Right cardiac atrium (tissue), 5 donors: ENCODE results near the gene MRPL44. TPM values are rescaled to one million over a fixed set of nuclear protein-coding genes. Genes with fewer than 3 reads are reported as not detected.

ENCODE experiments used
- ATAC-seq, 2 donors: fragments of 200-7000 bp; cut with Tn5 transposase; one replicate each; pipeline versions ENCODE4 v1.8.0 to v1.9.1; 2020; ENCODE audit warnings: moderate library complexity in 2 of 2, mild to moderate bottlenecking in 1 of 2
- DNase-seq, 3 donors: peaks; one replicate each; pipeline ENCODE4 v3.0.0-alpha.2; 2020
- H3K27ac ChIP-seq: one replicate; pipeline ENCODE4 v1.5.1; 2013; ENCODE audit warnings: mild to moderate bottlenecking, low read length, control low read depth, moderate library complexity
- H3K27me3 ChIP-seq: one replicate; pipeline ENCODE4 v1.6.1; 2013; ENCODE audit not compliant: control insufficient read depth, insufficient read depth
- H3K4me1 ChIP-seq: one replicate; pipeline ENCODE4 v1.6.1; 2013; ENCODE audit warnings: low read length; ENCODE audit not compliant: control insufficient read depth, insufficient read depth
- H3K4me3 ChIP-seq: one replicate; pipeline ENCODE4 v1.5.1; 2013; ENCODE audit warnings: low read length, control low read depth
- H3K9me3 ChIP-seq: one replicate; pipeline ENCODE4 v1.6.1; 2013; ENCODE audit warnings: low read length; ENCODE audit not compliant: control insufficient read depth
- WGBS: extraction: QIAGEN DNeasy Blood & Tissue Kit; methylation state at CpG from one replicate; pipeline ENCODE4 v1.1.7; 2013; 5-methylcytosine and 5-hydroxymethylcytosine counted together
- intact Hi-C, 4 donors: fragments of 100-400 bp; cut with DNase I; formaldehyde crosslinking; loops; one replicate each; pipeline versions ENCODE4 v1.11.0 to v1.14.0; 2022 to 2023
- polyA plus RNA-seq: library from polyadenylated mRNA; stranded (reverse); fragments of 200-250 nt; gene quantifications from one replicate; pipeline ENCODE4 v1.2.3, GENCODE V29; 2013
- total RNA-seq, 4 donors: library from RNA; stranded (reverse); fragmentation: NEBNext Ultra II Directional; extraction: Animal tissue kit (Norgen Biotek cat#: 25700); gene quantifications; one replicate each; pipeline ENCODE4 v1.2.1, GENCODE V29; 2021
- donor health status: healthy with polysubstance abuse.
- donor health status: DM: no; HTN: yes; CAD: no.
- donor health status: DM: no; HTN: no; CAD: no.
- donor health status: DM: no; HTN: yes; CAD: no; lungs with severe emphysema.
- donor health status: DM: yes; HTN: yes; CAD: no.

MRPL44 gene
- total and polyA plus RNA-seq, 5 donors: 22.0 to 34.9 (median 31.6) TPM

DNA sequence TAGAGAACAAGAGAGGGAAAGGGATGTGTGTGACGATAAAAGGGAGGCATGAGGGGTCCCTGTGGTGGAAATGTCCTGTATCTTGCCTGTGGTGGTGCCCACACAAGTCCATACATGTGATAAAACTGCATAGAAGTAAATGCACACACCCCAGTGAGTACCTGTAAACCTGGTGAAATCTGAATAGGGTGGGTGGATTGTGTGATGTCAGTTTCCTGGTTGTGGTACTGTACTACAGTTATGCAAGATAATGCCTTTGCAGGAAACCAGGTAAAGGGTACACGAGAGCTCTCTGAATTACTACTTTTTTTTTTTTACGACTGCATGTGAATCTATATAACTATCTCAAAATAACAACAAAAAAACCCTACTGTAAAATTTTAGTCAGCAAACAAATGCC is 59.7 kb downstream of the MRPL44 start:
- no peaks in the 10 kb centered on the region for H3K9me3 ChIP-seq
- WGBS: 58% methylated on average over 3 of the region's 3 CpGs
- H3K4me1 ChIP-seq: no peaks in the 10 kb centered on the region
- ATAC-seq (no peak), DNase-seq (no peak)
- no peak overlapping the region for H3K27ac ChIP-seq
- intact Hi-C loops: no loop called here
- H3K27me3 ChIP-seq: no peaks in the 10 kb centered on the region
- no peak overlapping the region for H3K4me3 ChIP-seq

Other genes with a start within 250 kb of the MRPL44 start
- under 1 TPM; 0.17 to 0.84 (median 0.29) TPM for gene AP1S3, start 119.9 kb upstream of the MRPL44 start, total RNA-seq
- 0.18 TPM for gene AP1S3, start 119.9 kb upstream of the MRPL44 start, polyA plus RNA-seq
- 10 to 100 TPM; 15.0 to 21.2 (median 17.5) TPM for gene WDFY1, start 12.1 kb upstream of the MRPL44 start, total RNA-seq
- 10.7 TPM for gene WDFY1, start 12.1 kb upstream of the MRPL44 start, polyA plus RNA-seq
- gene SERPINE2, start 81.8 kb downstream of the MRPL44 start, total RNA-seq: 10 to 100 TPM; 15.4 to 49.4 (median 25.6) TPM
- gene SERPINE2, start 81.8 kb downstream of the MRPL44 start, polyA plus RNA-seq: 24.2 TPM